H1 (cell line): ENCODE data around the gene HPS5. TPM values are rescaled to one million over a fixed set of nuclear protein-coding genes. Genes with fewer than 3 reads are reported as not detected.
"Not testable (repeated sequence)": the region's sequence is repeated elsewhere in the genome, so short reads cannot be mapped to it uniquely, and the experiment has no call there.

Experiments
- CTCF ChIA-PET: fragments of 300-600 bp; sonication (Branson Sonifier 250); formaldehyde crosslinking; loops from one replicate; lab custom pipeline; 2021; ENCODE audit not compliant: partially characterized antibody; lab: Charles Lee
- POLR2A ChIA-PET: fragments of 300-600 bp; sonication (Branson Sonifier 250); formaldehyde crosslinking; loops from one replicate; lab custom pipeline; 2021; ENCODE audit warnings: inconsistent platforms; ENCODE audit not compliant: partially characterized antibody; lab: Charles Lee
- DNase-seq, 2 experiments: peaks; one replicate each; pipeline versions ENCODE4 v3.0.0 to v3.0.0-alpha.2; 2010 to 2022; ENCODE audit warnings: low spot score in 2 of 2, low read depth in 1 of 2, mixed read lengths in 1 of 2
- FAIRE-seq: peaks from 2 replicates; lab custom pipeline; 2011; peaks lifted over from hg19 to GRCh38; lab: Jason Lieb, UNC
- H2AFZ ChIP-seq: 2 replicates; pipeline ENCODE4 v1.8.1; 2012; ENCODE audit warnings: low read length, inconsistent platforms
- H2AK5ac ChIP-seq: 2 replicates; pipeline ENCODE4 v1.6.1; 2013; ENCODE audit warnings: low read depth, low read length
- H2BK120ac ChIP-seq: replicated peaks from 2 replicates; pipeline ENCODE3; 2013; ENCODE audit warnings: low read depth, low read length, inconsistent platforms
- H2BK12ac ChIP-seq: 2 replicates; pipeline ENCODE4 v1.6.1; 2013; ENCODE audit warnings: low read depth, low read length
- H2BK15ac ChIP-seq: 2 replicates; pipeline ENCODE4 v1.6.1; 2013; ENCODE audit warnings: low read length
- H2BK20ac ChIP-seq: 2 replicates; pipeline ENCODE4 v1.6.1; 2013; ENCODE audit warnings: low read length
- H2BK5ac ChIP-seq: 2 replicates; pipeline ENCODE4 v1.6.1; 2013; ENCODE audit warnings: low read depth, low read length
- H3K14ac ChIP-seq: 2 replicates; pipeline ENCODE4 v1.6.1; 2013; ENCODE audit warnings: inconsistent platforms; ENCODE audit not compliant: insufficient read length
- H3K18ac ChIP-seq: 2 replicates; pipeline ENCODE4 v1.6.1; 2013; ENCODE audit warnings: low read length; ENCODE audit errors: extremely low read depth
- H3K23ac ChIP-seq: 2 replicates; pipeline ENCODE4 v1.6.1; 2013; ENCODE audit warnings: inconsistent platforms; ENCODE audit not compliant: insufficient read length
- H3K23me2 ChIP-seq: 2 replicates; pipeline ENCODE4 v1.6.1; 2013; ENCODE audit warnings: low read depth, low read length
- H3K27ac ChIP-seq: 2 replicates; pipeline ENCODE4 v1.6.1; 2011; ENCODE audit warnings: low read depth, low read length, inconsistent platforms
- H3K27me3 ChIP-seq, 4 experiments: replicated peaks in 1 of 4; 1 replicate in 1 of 4; 2 replicates in 3 of 4; pipeline versions ENCODE4 v1.6.1 to v1.8.1; 2011 to 2013; ENCODE audit warnings: low read length in 3 of 4, mild to moderate bottlenecking in 3 of 4, inconsistent platforms in 2 of 4, mixed read lengths in 2 of 4, moderate library complexity in 1 of 4; ENCODE audit not compliant: control insufficient read depth in 3 of 4, insufficient read depth in 3 of 4; ENCODE audit errors: extremely low read depth in 1 of 4
- H3K36me3 ChIP-seq, 4 experiments: 2 replicates each; pipeline versions ENCODE4 v1.6.1 to v1.8.1; 2011 to 2013; ENCODE audit warnings: mild to moderate bottlenecking in 4 of 4, low read length in 3 of 4, moderate library complexity in 2 of 4, control low read depth in 1 of 4, inconsistent platforms in 1 of 4; ENCODE audit not compliant: insufficient read depth in 4 of 4, control insufficient read depth in 2 of 4
- H3K4ac ChIP-seq: replicated peaks from 2 replicates; pipeline ENCODE3; 2013; ENCODE audit warnings: low read length, low read depth, mixed read lengths, inconsistent platforms; ENCODE audit not compliant: insufficient read length
- H3K4me1 ChIP-seq, 4 experiments: replicated peaks in 1 of 4; 1 replicate in 1 of 4; 2 replicates in 3 of 4; pipeline versions ENCODE4 v1.6.1 to v1.8.1; 2011 to 2013; ENCODE audit warnings: low read length in 3 of 4, inconsistent platforms in 2 of 4, mixed read lengths in 1 of 4; ENCODE audit not compliant: insufficient read depth in 4 of 4, control insufficient read depth in 3 of 4
- H3K4me2 ChIP-seq, 2 experiments: 2 replicates each; pipeline versions ENCODE4 v1.6.1 to v1.8.1; 2011 to 2013; ENCODE audit warnings: low read depth in 2 of 2, low read length in 2 of 2, control low read depth in 1 of 2, inconsistent platforms in 1 of 2, mild to moderate bottlenecking in 1 of 2; ENCODE audit not compliant: insufficient read depth in 1 of 2
- H3K4me3 ChIP-seq, 4 experiments: fragments of 200-600, 300-600 bp in 1 of 4; sonication (generic), shearing (Covaris generic), sonication (Bioruptor Twin) in 1 of 4; 2 replicates each; pipeline versions ENCODE4 v1.5.1 to v1.8.1; 2011 to 2016; ENCODE audit warnings: low read length in 4 of 4, low read depth in 3 of 4, control low read depth in 2 of 4, inconsistent platforms in 2 of 4, mild to moderate bottlenecking in 2 of 4, mixed read lengths in 1 of 4, moderate library complexity in 1 of 4; ENCODE audit not compliant: insufficient read depth in 2 of 4; ENCODE audit errors: extremely low read depth in 1 of 4
- H3K56ac ChIP-seq: replicated peaks from 2 replicates; pipeline ENCODE3; 2013; ENCODE audit warnings: low read depth, mild to moderate bottlenecking, mixed read lengths, low read length, inconsistent platforms; ENCODE audit not compliant: insufficient read length
- H3K79me1 ChIP-seq: 2 replicates; pipeline ENCODE4 v1.6.1; 2013; ENCODE audit warnings: low read depth, low read length, control low read depth
- H3K79me2 ChIP-seq, 2 experiments: 2 replicates each; pipeline versions ENCODE4 v1.6.1 to v1.8.1; 2012 to 2013; ENCODE audit warnings: low read length in 2 of 2, mild to moderate bottlenecking in 2 of 2, inconsistent platforms in 1 of 2; ENCODE audit not compliant: insufficient read depth in 2 of 2, control insufficient read depth in 1 of 2
- H3K9ac ChIP-seq, 4 experiments: replicated peaks in 1 of 4; 1 replicate in 1 of 4; 2 replicates in 3 of 4; pipeline versions ENCODE4 v1.6.1 to v1.8.1; 2011 to 2013; ENCODE audit warnings: low read depth in 3 of 4, low read length in 3 of 4, control low read depth in 2 of 4, mild to moderate bottlenecking in 2 of 4, moderate library complexity in 2 of 4, inconsistent platforms in 1 of 4; ENCODE audit errors: extremely low read depth in 1 of 4
- H3K9me3 ChIP-seq, 2 experiments: 2 replicates each; pipeline versions ENCODE4 v1.6.1 to v1.8.1; 2012 to 2013; ENCODE audit warnings: mild to moderate bottlenecking in 2 of 2, moderate library complexity in 2 of 2, control low read depth in 1 of 2, inconsistent platforms in 1 of 2, low read depth in 1 of 2, low read length in 1 of 2, mixed read lengths in 1 of 2; ENCODE audit not compliant: insufficient read depth in 2 of 2
- H4K20me1 ChIP-seq, 2 experiments: replicated peaks in 1 of 2; 2 replicates each; pipeline versions ENCODE3 to v1.8.1; 2011 to 2013; ENCODE audit warnings: inconsistent platforms in 2 of 2, low read length in 2 of 2, mild to moderate bottlenecking in 1 of 2; ENCODE audit not compliant: insufficient read depth in 2 of 2, control insufficient read depth in 1 of 2
- H4K5ac ChIP-seq: 2 replicates; pipeline ENCODE4 v1.6.1; 2013; ENCODE audit warnings: low read length, low read depth, mixed read lengths, inconsistent platforms; ENCODE audit not compliant: insufficient read length
- H4K8ac ChIP-seq: 2 replicates; pipeline ENCODE4 v1.8.0; 2013; ENCODE audit warnings: mild to moderate bottlenecking, moderate library complexity, low read length, inconsistent platforms; ENCODE audit not compliant: insufficient read depth; ENCODE audit errors: extremely low read depth
- H4K91ac ChIP-seq: replicated peaks from 2 replicates; pipeline ENCODE3; 2013; ENCODE audit warnings: low read length, mixed read lengths, inconsistent platforms; ENCODE audit not compliant: insufficient read length
- WGBS, 2 experiments: shearing (Covaris generic) in 1 of 2; methylation state at CpG; one replicate each; pipeline versions ENCODE4 v1.1.6 to v1.1.7; 2013 to 2015; ENCODE audit warnings: low lambda C conversion rate in 2 of 2, mixed read lengths in 2 of 2, inconsistent platforms in 1 of 2, low coverage in 1 of 2, missing lambda C conversion rate in 1 of 2; ENCODE audit not compliant: insufficient replicate concordance in 2 of 2, insufficient coverage in 1 of 2, insufficient read length in 1 of 2; ENCODE audit errors: extremely low coverage in 1 of 2, missing lambda C conversion rate in 1 of 2; 5-methylcytosine and 5-hydroxymethylcytosine counted together
- polyA plus RNA-seq, 7 experiments: library from polyadenylated mRNA; depleted of rRNA in 3 of 7; stranded (reverse) in 5 of 7; unstranded in 2 of 7; fragments of >200 nt in 5 of 7; fragments of 200-250 nt in 2 of 7; gene quantifications; 1 replicate in 5 of 7; 2 replicates in 1 of 7; 4 replicates in 1 of 7; pipeline versions ENCODE4 v1.2.1 to v1.2.3, GENCODE V29; 2011 to 2013; ENCODE audit warnings: missing spikeins in 2 of 7, mixed read lengths in 2 of 7
- total RNA-seq: library from RNA; stranded (reverse); fragmentation: NEBNext Ultra II Directional; extraction: Animal tissue kit (Norgen Biotek cat#: 25700); gene quantifications from 2 replicates; pipeline ENCODE4 v1.2.1, GENCODE V29; 2021

The HPS5 gene
- total and polyA plus RNA-seq, 2 of the 8 experiments (the other 6 are each of a cell fraction or from before 2014, with no cell fraction given), result 5.0 to 18.5 TPM

- H2BK20ac ChIP-seq, H3K79me2 ChIP-seq, FAIRE-seq, H4K91ac ChIP-seq, H4K20me1 ChIP-seq, H4K8ac ChIP-seq, H2BK12ac ChIP-seq, H3K23ac ChIP-seq, H2AFZ ChIP-seq, POLR2A ChIA-PET, H3K4me3 ChIP-seq, H3K18ac ChIP-seq, H3K14ac ChIP-seq, H3K27ac ChIP-seq, H3K4me1 ChIP-seq, H2BK15ac ChIP-seq, H2BK5ac ChIP-seq, H3K23me2 ChIP-seq, H4K5ac ChIP-seq, CTCF ChIA-PET, H3K79me1 ChIP-seq, H3K4ac ChIP-seq, H2AK5ac ChIP-seq, H3K36me3 ChIP-seq, H2BK120ac ChIP-seq, H3K27me3 ChIP-seq, H3K56ac ChIP-seq, H3K9me3 ChIP-seq, DNase-seq, H3K9ac ChIP-seq, H3K4me2 ChIP-seq: not testable (repeated sequence)
- 96% methylated on average over 2 of the region's 6 CpGs; no CpG with 5 or more reads in 1 of the 2 experiments for WGBS, 2 experiments
Measured at GRCh38 chr11:18247191-18247581, 74.8 kb downstream of the HPS5 start.
